Measurements from ENCODE around the gene CACNG4. TPM values are rescaled to one million over a fixed set of nuclear protein-coding genes. Genes with fewer than 3 reads are reported as not detected.

The CACNG4 gene
- total RNA-seq, 4 donors from 2014 or later, result 1.7 to 12.5 (median 2.9) TPM

DNA sequence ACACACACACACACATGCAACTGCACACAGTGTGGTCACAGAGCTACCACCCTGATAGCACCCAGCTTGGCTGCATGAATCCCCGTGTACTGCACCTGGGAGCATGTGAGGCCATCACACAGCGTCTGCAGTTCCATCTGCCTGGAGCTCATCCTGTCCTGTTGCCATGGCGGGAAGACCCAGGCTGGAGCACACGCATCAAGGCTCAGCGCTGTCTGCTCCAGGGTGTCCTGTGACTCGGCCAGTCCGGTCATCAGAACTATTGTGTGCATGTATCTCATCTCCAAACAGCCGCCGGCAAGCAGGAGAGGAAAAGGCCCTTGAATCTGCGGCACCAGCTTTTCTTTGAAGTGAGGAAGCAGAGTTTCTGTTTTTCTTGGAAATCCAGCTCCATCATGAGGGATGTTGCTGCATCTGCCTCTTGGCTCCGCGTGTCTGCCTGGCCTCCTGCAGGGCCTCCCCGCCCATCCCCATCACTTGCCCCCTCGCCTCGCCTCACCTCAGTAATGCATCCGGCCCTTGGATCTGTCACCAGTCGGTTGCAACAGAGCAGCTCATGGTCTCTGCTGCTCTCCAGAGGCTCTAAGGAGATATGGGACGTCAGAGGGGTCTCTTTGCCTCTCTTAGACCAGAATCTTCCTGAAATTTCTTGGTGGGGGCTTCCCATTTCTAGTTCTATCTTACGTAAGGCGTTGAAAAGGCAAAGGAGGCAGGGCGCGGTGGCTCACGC lies 23.7 kb downstream of the CACNG4 start:
- Histone ChIP-seq H3K4me3 (no peak overlapping the region), H3K4me1 (no peaks in the 10 kb centered on the region), H3K9me3 (no peaks in the 10 kb centered on the region), H3K27me3 (peaks cover 0 to 19% (median 0%) of the 10 kb centered on the region in 4 donors), H3K27ac (replicated peaks in 1 of 4) (no peak overlapping the region), H3K36me3 (no peaks in the 10 kb centered on the region)
- TF ChIP-seq EP300 (IDR thresholded peaks at IDR 0.05) (no peak), POLR2AphosphoS5 (IDR thresholded peaks at IDR 0.05) (no peak), POLR2A (IDR thresholded peaks at IDR 0.05; ENCODE audit: low read depth) (no peak)
- TF ChIP-seq, protein P1, sequence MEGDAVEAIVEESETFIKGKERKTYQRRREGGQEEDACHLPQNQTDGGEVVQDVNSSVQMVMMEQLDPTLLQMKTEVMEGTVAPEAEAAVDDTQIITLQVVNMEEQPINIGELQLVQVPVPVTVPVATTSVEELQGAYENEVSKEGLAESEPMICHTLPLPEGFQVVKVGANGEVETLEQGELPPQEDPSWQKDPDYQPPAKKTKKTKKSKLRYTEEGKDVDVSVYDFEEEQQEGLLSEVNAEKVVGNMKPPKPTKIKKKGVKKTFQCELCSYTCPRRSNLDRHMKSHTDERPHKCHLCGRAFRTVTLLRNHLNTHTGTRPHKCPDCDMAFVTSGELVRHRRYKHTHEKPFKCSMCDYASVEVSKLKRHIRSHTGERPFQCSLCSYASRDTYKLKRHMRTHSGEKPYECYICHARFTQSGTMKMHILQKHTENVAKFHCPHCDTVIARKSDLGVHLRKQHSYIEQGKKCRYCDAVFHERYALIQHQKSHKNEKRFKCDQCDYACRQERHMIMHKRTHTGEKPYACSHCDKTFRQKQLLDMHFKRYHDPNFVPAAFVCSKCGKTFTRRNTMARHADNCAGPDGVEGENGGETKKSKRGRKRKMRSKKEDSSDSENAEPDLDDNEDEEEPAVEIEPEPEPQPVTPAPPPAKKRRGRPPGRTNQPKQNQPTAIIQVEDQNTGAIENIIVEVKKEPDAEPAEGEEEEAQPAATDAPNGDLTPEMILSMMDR (IDR thresholded peaks at IDR 0.05), result no peak
- DNase-seq (ENCODE audit: extremely low spot score), result no peak
- intact Hi-C loops (cut with DNase I), result no loop called here
- 86% methylated on average over 18 of the region's 23 CpGs for WGBS

DNA sequence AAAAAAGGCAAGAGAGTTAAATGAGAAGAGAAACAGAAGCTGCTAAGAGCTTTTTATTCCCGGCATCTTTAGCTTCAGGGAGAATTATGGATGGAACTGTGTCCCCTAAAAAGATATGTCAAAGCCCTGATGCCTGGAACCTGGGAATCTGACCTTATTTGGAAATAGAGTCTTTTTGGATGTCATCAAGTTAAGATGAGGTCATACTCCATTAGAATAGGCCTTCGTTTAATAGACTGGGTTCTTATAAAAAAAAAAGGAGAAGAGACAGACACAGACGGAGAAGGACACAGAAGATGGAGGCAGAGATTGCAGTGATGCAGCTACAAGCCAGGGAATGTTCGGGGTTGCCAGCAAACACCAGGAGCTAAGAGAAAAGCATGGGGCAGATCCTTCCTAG lies 24.6 kb downstream of the CACNG4 start:
- DNase-seq (ENCODE audit: extremely low spot score), result no peak
- Histone ChIP-seq H3K4me3 (no peak overlapping the region), H3K36me3 (no peaks in the 10 kb centered on the region), H3K4me1 (no peaks in the 10 kb centered on the region), H3K9me3 (no peaks in the 10 kb centered on the region), H3K27ac (replicated peaks in 1 of 4) (no peak overlapping the region), H3K27me3 (peaks cover 0 to 19% (median 0%) of the 10 kb centered on the region in 4 donors)
- WGBS, result 81% methylated on average over 4 of the region's 4 CpGs
- TF ChIP-seq, protein P1 (IDR thresholded peaks at IDR 0.05), result no peak
- TF ChIP-seq POLR2A (IDR thresholded peaks at IDR 0.05; ENCODE audit: low read depth), result no peak
- no peak for TF ChIP-seq POLR2AphosphoS5 (IDR thresholded peaks at IDR 0.05)
- no peak for TF ChIP-seq EP300 (IDR thresholded peaks at IDR 0.05)
- intact Hi-C loops (cut with DNase I), result no loop called here

DNA sequence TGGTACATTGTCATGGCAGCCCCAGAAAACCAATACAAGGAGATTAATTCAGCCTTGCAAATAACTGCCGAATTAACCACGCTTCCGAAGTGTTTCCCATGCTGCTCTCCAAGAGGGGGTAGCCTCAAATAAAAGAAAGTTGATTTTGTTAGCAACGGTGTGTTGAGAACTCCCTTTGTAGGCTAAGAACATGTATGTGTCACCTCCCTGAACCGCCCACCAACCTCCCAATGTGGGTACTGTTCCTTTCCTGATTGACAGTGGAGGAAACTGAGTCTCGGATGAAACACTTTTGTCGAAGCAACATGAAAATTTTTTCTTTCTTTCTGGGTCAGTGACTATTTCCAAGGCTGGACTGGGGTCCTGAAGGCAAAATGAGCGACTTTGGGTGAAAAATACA lies 25.1 kb downstream of the CACNG4 start:
- 91% methylated on average over 8 of the region's 8 CpGs for WGBS

DNA sequence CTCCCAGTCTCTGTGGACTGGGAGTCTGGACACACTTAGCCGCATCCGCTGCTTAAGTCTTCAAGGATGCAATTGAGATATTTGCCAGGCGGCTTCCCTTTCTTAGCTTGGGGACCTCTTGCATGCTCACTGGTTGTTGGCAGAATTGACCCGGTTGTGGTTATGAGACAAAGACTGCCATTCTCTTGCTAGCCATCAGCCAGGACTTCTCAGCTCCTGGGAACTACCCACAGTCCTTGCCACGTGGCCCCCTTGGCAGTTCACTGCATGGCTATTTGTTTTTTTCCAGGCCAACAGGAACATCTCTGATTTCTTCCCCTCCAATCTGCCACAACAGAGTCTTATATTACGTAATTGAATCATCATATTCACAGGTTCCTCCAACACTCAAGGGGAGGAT lies 25.5 kb downstream of the CACNG4 start:
- H3K36me3 ChIP-seq, result no peaks in the 10 kb centered on the region
- WGBS, result 90% methylated on average over 6 of the region's 6 CpGs
- H3K4me1 ChIP-seq, result no peaks in the 10 kb centered on the region
- H3K27me3 ChIP-seq, result peaks cover 0 to 13% (median 0%) of the 10 kb centered on the region in 4 donors
- H3K4me3 ChIP-seq, result no peak overlapping the region
- H3K9me3 ChIP-seq, result no peaks in the 10 kb centered on the region
- no peak for DNase-seq (ENCODE audit: extremely low spot score)
- TF ChIP-seq POLR2A (IDR thresholded peaks at IDR 0.05; ENCODE audit: low read depth) (no peak), EP300 (IDR thresholded peaks at IDR 0.05) (no peak), POLR2AphosphoS5 (IDR thresholded peaks at IDR 0.05) (no peak)
- TF ChIP-seq, protein P1 (IDR thresholded peaks at IDR 0.05), result no peak
- intact Hi-C loops (cut with DNase I), result no loop called here
- H3K27ac ChIP-seq (replicated peaks in 1 of 4), result no peak overlapping the region

More for the DNA sequence above, 25.1 kb downstream of the CACNG4 start:
- no peak for DNase-seq (ENCODE audit: extremely low spot score)
- Histone ChIP-seq H3K9me3 (no peaks in the 10 kb centered on the region), H3K4me1 (no peaks in the 10 kb centered on the region), H3K27ac (replicated peaks in 1 of 4) (no peak overlapping the region), H3K4me3 (no peak overlapping the region), H3K36me3 (no peaks in the 10 kb centered on the region), H3K27me3 (peaks cover 0 to 18% (median 0%) of the 10 kb centered on the region in 4 donors)
- TF ChIP-seq POLR2A (IDR thresholded peaks at IDR 0.05; ENCODE audit: low read depth) (no peak), EP300 (IDR thresholded peaks at IDR 0.05) (no peak), POLR2AphosphoS5 (IDR thresholded peaks at IDR 0.05) (no peak)
- TF ChIP-seq, protein P1 (IDR thresholded peaks at IDR 0.05), result no peak
- intact Hi-C loops (cut with DNase I), result no loop called here

Data from esophagus muscularis mucosa (tissue), 4 donors.